ENCODE measurements around the gene APOOL.

DNA sequence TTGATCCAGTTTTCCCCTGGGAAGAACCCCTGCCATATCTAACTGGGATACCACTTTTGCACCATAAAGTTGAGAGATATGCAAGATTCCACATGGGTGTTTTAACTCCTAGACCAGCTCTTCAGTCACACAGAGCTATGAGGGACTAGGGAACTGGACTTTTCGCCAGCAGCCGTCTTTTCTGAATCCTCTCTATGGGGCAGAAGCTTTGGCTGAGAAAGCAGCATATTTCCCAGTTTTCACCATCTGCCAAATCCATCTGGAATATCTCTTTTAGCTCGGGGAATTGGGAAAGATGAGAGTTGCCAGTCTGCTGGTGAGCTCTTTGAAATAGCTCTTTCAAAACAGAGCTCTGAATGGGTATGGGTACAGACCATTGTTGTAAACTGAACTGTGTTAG lies 20.9 kb downstream of the APOOL start:
- no peak for TF ChIP-seq POLR2A (IDR thresholded peaks at IDR 0.05; ENCODE audit: extremely low read depth, insufficient read length)
- TF ChIP-seq, protein P1, sequence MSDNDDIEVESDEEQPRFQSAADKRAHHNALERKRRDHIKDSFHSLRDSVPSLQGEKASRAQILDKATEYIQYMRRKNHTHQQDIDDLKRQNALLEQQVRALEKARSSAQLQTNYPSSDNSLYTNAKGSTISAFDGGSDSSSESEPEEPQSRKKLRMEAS (IDR thresholded peaks at IDR 0.05; ENCODE audit: low read depth, low read length) = no peak
- TF ChIP-seq, protein P2, sequence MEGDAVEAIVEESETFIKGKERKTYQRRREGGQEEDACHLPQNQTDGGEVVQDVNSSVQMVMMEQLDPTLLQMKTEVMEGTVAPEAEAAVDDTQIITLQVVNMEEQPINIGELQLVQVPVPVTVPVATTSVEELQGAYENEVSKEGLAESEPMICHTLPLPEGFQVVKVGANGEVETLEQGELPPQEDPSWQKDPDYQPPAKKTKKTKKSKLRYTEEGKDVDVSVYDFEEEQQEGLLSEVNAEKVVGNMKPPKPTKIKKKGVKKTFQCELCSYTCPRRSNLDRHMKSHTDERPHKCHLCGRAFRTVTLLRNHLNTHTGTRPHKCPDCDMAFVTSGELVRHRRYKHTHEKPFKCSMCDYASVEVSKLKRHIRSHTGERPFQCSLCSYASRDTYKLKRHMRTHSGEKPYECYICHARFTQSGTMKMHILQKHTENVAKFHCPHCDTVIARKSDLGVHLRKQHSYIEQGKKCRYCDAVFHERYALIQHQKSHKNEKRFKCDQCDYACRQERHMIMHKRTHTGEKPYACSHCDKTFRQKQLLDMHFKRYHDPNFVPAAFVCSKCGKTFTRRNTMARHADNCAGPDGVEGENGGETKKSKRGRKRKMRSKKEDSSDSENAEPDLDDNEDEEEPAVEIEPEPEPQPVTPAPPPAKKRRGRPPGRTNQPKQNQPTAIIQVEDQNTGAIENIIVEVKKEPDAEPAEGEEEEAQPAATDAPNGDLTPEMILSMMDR (IDR thresholded peaks at IDR 0.05; ENCODE audit: low read depth, low read length) = no peak
